Astrocyte of the cerebellum (primary cell): ENCODE data around the gene MED17.

Experiments
- DNase-seq: peaks from one replicate; pipeline ENCODE4 v3.0.0-alpha.2; 2011; ENCODE audit warnings: low read depth
- H3K4me3 ChIP-seq: 2 replicates; pipeline ENCODE4 v1.5.1; 2011; ENCODE audit warnings: mild to moderate bottlenecking, low read depth, low read length, moderate library complexity
- CTCF ChIP-seq: IDR thresholded peaks from 2 replicates; pipeline ENCODE4 v1.5.1; 2012; ENCODE audit warnings: low read length, low read depth, moderate library complexity, mild to moderate bottlenecking; ENCODE audit errors: missing control alignments
- in situ Hi-C: cut with HindIII; loops from 2 replicates; pipeline ENCODE4 v1.10.0; 2017; ENCODE audit warnings: low sequenced_read_pairs

The MED17 gene

GRCh38 chr11:93852242-93852641 is 68.2 kb downstream of the MED17 start:
- no peak overlapping the region for H3K4me3 ChIP-seq
- no peak for TF ChIP-seq CTCF
- in situ Hi-C loops = no loop called here
- no peak for DNase-seq

- in situ Hi-C loops = no loop called here
- no peak for TF ChIP-seq CTCF
- H3K4me3 ChIP-seq = no peak overlapping the region
- peak; percentile 28 for DNase-seq
Measured at GRCh38 chr11:93857413-93858120, 73.5 kb downstream of the MED17 start.

GRCh38 chr11:93858121-93858775 is 74.2 kb downstream of the MED17 start:
- TF ChIP-seq CTCF = no peak
- H3K4me3 ChIP-seq = no peak overlapping the region
- in situ Hi-C loops = no loop called here
- DNase-seq = no peak

GRCh38 chr11:93861808-93862207 is 77.7 kb downstream of the MED17 start:
- TF ChIP-seq CTCF = no peak
- no peak overlapping the region for H3K4me3 ChIP-seq
- in situ Hi-C loops = no loop called here
- DNase-seq = no peak
